Memory B cell (primary cell): Measurements from ENCODE around the gene ASIC3.
"Not testable (repeated sequence)": the region's sequence is repeated elsewhere in the genome, so short reads cannot be mapped to it uniquely, and the experiment has no call there.

Source experiments
- ATAC-seq: fragments of 150-1000 bp; cut with Tn5 transposase; 2 replicates; pipeline ENCODE4 v1.10.0; 2021; ENCODE audit warnings: low read depth, mild to moderate bottlenecking, moderate library complexity
- DNase-seq, 2 donors: peaks; one replicate each; pipeline ENCODE4 v3.0.0; 2022; ENCODE audit warnings: low spot score in 2 of 2
- H3K27ac Mint-ChIP-seq: one replicate; pipeline ENCODE4 v1.8.0; 2022; ENCODE audit warnings: mild to moderate bottlenecking, moderate library complexity, mixed read lengths
- H3K27me3 Mint-ChIP-seq: one replicate; pipeline ENCODE4 v1.8.0; 2022; ENCODE audit warnings: mixed read lengths
- H3K36me3 Mint-ChIP-seq: one replicate; pipeline ENCODE4 v1.8.0; 2022; ENCODE audit warnings: mild to moderate bottlenecking, mixed read lengths
- H3K4me1 Mint-ChIP-seq: one replicate; pipeline ENCODE4 v1.8.0; 2022; ENCODE audit warnings: mixed read lengths
- H3K4me3 Mint-ChIP-seq: one replicate; pipeline ENCODE4 v1.8.0; 2022; ENCODE audit warnings: mild to moderate bottlenecking, moderate library complexity, mixed read lengths
- H3K9me3 Mint-ChIP-seq: one replicate; pipeline ENCODE4 v1.8.0; 2022; ENCODE audit warnings: mixed read lengths

The ASIC3 gene

DNA sequence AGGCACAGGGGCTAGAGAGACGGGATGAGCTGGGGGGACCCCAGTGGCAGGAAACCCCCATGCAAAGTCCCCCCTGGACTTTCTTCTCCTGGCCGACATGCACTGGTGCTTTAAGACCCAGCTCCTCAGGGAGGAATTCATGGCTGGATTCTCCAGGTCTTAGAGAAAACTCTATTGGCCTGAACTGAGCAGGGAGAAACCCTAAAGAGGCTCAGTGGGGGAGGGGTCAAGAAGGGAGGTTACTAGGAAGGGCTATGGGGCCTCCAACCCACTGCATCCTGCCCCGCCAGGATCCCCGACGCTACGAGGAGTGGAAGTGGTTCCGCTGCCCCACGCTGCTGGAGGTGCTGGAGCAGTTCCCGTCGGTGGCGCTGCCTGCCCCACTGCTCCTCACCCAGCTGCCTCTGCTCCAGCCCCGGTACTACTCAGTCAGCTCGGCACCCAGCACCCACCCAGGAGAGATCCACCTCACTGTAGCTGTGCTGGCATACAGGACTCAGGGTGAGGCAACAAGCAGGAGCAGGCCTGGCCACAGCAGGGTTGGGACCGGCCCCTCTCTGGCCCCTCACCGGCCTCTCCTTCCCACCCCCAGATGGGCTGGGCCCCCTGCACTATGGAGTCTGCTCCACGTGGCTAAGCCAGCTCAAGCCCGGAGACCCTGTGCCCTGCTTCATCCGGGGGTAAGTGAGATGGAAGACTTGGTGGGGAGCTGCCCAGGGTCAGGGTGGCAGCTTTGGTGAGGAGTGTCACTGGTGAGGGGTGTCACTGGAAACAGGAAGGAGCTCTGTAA, 37.8 kb upstream of the ASIC3 start:
- no peak for ATAC-seq
- H3K27ac Mint-ChIP-seq: peak overlapping the region; percentile 48
- no peaks in the 10 kb centered on the region for H3K36me3 Mint-ChIP-seq
- H3K4me1 Mint-ChIP-seq: peaks cover 25% of the 10 kb centered on the region
- H3K4me3 Mint-ChIP-seq: no peak overlapping the region
- no peaks in the 10 kb centered on the region for H3K9me3 Mint-ChIP-seq
- no peak for DNase-seq
- peaks cover 2% of the 10 kb centered on the region for H3K27me3 Mint-ChIP-seq

DNA sequence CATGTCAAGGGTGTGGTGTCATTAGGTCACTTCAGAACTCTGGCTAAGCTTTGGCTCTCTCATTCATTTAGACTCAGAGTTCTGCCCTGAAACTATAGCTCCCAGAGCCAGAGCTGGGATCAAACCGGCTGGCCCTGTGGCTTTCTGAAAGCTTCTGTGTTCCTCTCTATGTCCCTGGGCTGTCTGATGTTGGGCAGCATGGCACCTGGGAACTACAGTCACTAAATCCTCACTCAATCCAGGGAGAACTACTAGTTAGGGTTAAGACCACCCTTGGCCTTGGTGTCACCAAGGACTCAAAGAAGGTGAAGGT, 37.3 kb upstream of the ASIC3 start:
- Mint-ChIP-seq H3K27me3 (peaks cover 2% of the 10 kb centered on the region), H3K27ac (peak overlapping the region; percentile 48), H3K4me1 (peaks cover 25% of the 10 kb centered on the region), H3K36me3 (no peaks in the 10 kb centered on the region), H3K4me3 (no peak overlapping the region), H3K9me3 (no peaks in the 10 kb centered on the region)
- ATAC-seq: no peak
- DNase-seq: no peak

- not testable (repeated sequence) for H3K27me3 Mint-ChIP-seq, H3K9me3 Mint-ChIP-seq, H3K27ac Mint-ChIP-seq, H3K36me3 Mint-ChIP-seq, DNase-seq, H3K4me3 Mint-ChIP-seq, ATAC-seq
- peaks cover 25% of the 10 kb centered on the region for H3K4me1 Mint-ChIP-seq
Observed at GRCh38 chr7:151011616-151012015, 36.7 kb upstream of the ASIC3 start.

DNA sequence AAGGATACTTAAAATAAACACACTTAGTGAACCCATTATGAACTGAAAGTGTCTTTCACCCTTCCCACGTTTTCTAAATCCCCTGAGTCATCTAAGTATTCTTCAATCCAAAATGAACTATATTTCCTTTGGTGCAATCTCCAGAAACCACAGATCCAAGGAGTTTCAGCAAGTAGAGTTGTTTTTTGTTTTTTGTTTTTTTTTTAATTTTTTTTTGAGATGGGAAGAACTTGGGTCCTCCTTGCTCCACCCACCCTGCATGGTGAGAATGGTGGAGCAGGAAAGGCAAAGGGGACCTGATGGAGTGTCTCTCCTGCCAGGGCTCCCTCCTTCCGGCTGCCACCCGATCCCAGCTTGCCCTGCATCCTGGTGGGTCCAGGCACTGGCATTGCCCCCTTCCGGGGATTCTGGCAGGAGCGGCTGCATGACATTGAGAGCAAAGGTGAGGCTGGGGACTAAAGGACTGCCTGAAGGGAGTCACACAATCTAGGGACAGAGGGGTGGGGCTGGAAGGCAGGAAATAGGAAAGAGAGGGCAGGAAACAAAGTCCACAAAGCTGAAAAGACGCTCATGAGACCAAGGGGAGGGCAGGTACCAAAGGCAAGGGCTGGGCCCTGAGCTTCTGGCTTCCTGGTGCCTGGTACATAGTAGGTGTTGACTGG, 36.2 kb upstream of the ASIC3 start:
- H3K9me3 Mint-ChIP-seq: no peaks in the 10 kb centered on the region
- no peaks in the 10 kb centered on the region for H3K36me3 Mint-ChIP-seq
- H3K27ac Mint-ChIP-seq: peak overlapping the region; percentile 98
- H3K4me3 Mint-ChIP-seq: peak overlapping the region; percentile 36
- no peak for DNase-seq
- H3K27me3 Mint-ChIP-seq: peaks cover 2% of the 10 kb centered on the region
- no peak for ATAC-seq
- H3K4me1 Mint-ChIP-seq: peaks cover 25% of the 10 kb centered on the region

DNA sequence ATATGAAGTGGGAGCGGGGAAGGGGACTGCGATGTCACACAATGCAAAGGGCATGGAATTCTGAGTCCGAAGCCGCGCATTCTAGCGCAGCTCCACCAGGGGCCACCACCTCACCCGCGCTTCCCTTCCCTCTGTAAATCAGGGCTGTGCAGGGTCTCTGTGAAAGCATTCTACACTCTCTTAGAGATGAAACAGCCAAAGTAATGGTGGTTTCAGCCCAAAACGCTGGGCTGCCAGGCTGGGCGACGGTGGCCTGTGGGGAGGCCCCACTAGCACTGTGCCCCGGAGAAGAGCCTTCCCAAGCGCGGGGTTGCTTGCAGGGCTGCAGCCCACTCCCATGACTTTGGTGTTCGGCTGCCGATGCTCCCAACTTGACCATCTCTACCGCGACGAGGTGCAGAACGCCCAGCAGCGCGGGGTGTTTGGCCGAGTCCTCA, 35.4 kb upstream of the ASIC3 start:
- H3K27me3 Mint-ChIP-seq: peaks cover 1% of the 10 kb centered on the region
- peaks cover 29% of the 10 kb centered on the region for H3K4me1 Mint-ChIP-seq
- ATAC-seq (peak; percentile 8), DNase-seq (no peak)
- H3K4me3 Mint-ChIP-seq: no peak overlapping the region
- peak overlapping the region; percentile 98 for H3K27ac Mint-ChIP-seq
- no peaks in the 10 kb centered on the region for H3K36me3 Mint-ChIP-seq
- no peaks in the 10 kb centered on the region for H3K9me3 Mint-ChIP-seq

GRCh38 chr7:151013356-151013732, 35.0 kb upstream of the ASIC3 start:
- no peak for ATAC-seq
- DNase-seq: no peak
- H3K36me3 Mint-ChIP-seq: no peaks in the 10 kb centered on the region
- H3K27me3 Mint-ChIP-seq: no peaks in the 10 kb centered on the region
- H3K4me3 Mint-ChIP-seq: peak overlapping the region; percentile 98
- H3K27ac Mint-ChIP-seq: peak overlapping the region; percentile 98
- H3K9me3 Mint-ChIP-seq: no peaks in the 10 kb centered on the region
- H3K4me1 Mint-ChIP-seq: peaks cover 31% of the 10 kb centered on the region

DNA sequence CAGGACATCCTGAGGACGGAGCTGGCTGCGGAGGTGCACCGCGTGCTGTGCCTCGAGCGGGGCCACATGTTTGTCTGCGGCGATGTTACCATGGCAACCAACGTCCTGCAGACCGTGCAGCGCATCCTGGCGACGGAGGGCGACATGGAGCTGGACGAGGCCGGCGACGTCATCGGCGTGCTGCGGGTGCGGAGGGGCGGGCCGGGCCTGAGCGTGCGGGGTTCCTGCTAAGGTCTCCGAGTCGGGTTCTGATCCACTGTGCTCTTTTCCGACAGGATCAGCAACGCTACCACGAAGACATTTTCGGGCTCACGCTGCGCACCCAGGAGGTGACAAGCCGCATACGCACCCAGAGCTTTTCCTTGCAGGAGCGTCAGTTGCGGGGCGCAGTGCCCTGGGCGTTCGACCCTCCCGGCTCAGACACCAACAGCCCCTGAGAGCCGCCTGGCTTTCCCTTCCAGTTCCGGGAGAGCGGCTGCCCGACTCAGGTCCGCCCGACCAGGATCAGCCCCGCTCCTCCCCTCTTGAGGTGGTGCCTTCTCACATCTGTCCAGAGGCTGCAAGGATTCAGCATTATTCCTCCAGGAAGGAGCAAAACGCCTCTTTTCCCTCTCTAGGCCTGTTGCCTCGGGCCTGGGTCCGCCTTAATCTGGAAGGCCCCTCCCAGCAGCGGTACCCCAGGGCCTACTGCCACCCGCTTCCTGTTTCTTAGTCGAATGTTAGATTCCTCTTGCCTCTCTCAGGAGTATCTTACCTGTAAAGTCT, 34.4 kb upstream of the ASIC3 start:
- DNase-seq (peak; percentile 85 to 89), ATAC-seq (peak; percentile 72)
- peaks cover 3% of the 10 kb centered on the region for H3K27me3 Mint-ChIP-seq
- peaks cover 35% of the 10 kb centered on the region for H3K4me1 Mint-ChIP-seq
- no peaks in the 10 kb centered on the region for H3K36me3 Mint-ChIP-seq
- peak overlapping the region; percentile 98 for H3K4me3 Mint-ChIP-seq
- H3K27ac Mint-ChIP-seq: peak overlapping the region; percentile 98
- H3K9me3 Mint-ChIP-seq: no peaks in the 10 kb centered on the region

DNA sequence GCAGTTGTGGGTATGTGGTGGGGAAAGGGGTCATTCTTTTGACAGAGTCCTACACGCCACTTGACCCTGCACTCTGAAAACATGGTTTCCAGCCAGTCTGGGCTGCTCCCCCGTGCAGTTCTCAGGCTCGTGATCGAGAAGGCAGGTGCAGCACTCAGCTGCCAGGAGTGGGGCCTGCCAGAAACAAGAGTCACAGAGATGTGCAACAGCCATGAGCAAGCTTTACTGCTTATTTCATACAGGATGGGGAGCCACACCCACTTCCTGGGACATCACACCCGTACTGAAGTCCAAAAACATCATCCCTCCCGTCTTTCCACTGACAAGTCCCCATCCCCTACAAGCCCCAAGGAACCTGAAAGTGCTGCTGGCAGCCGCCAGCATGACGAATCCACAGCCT, 33.4 kb upstream of the ASIC3 start:
- H3K9me3 Mint-ChIP-seq: no peaks in the 10 kb centered on the region
- ATAC-seq (no peak), DNase-seq (no peak)
- peak overlapping the region; percentile 49 for H3K4me3 Mint-ChIP-seq
- H3K27ac Mint-ChIP-seq: peak overlapping the region; percentile 98
- H3K27me3 Mint-ChIP-seq: peaks cover 6% of the 10 kb centered on the region
- peaks cover 39% of the 10 kb centered on the region for H3K4me1 Mint-ChIP-seq
- H3K36me3 Mint-ChIP-seq: no peaks in the 10 kb centered on the region

- no peaks in the 10 kb centered on the region for H3K36me3 Mint-ChIP-seq
- H3K27ac Mint-ChIP-seq: peak overlapping the region; percentile 98
- ATAC-seq: no peak
- DNase-seq: no peak
- H3K4me3 Mint-ChIP-seq: no peak overlapping the region
- H3K9me3 Mint-ChIP-seq: no peaks in the 10 kb centered on the region
- peaks cover 36% of the 10 kb centered on the region for H3K4me1 Mint-ChIP-seq
- H3K27me3 Mint-ChIP-seq: peaks cover 9% of the 10 kb centered on the region
Observed at GRCh38 chr7:151015967-151016366, 32.4 kb upstream of the ASIC3 start.

GRCh38 chr7:151016505-151016904, 31.8 kb upstream of the ASIC3 start:
- H3K27me3 Mint-ChIP-seq: peaks cover 13% of the 10 kb centered on the region
- H3K36me3 Mint-ChIP-seq: no peaks in the 10 kb centered on the region
- H3K27ac Mint-ChIP-seq: peak overlapping the region; percentile 46
- no peak overlapping the region for H3K4me3 Mint-ChIP-seq
- no peak for DNase-seq
- H3K4me1 Mint-ChIP-seq: peaks cover 34% of the 10 kb centered on the region
- ATAC-seq: no peak
- H3K9me3 Mint-ChIP-seq: no peaks in the 10 kb centered on the region

DNA sequence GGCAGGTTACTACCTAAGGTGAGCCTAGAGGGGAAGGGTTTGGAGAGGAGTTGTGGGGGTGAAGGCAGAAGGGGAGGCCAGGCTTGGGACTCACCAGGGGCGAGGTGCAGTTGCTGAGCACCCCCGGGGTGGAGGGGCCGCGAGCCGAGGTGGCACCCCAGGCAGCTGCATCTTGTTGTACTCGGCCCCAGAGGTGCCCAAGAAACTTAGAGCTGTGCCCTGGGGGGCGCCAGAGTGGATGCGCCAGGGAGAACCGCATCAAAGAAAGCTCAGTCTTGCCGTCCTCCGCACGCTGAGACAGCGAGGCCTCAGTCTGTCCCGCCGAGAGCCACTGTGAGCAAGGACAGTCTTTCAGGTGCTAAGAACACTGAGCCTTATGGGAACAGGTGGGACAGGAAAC, 31.4 kb upstream of the ASIC3 start:
- peaks cover 34% of the 10 kb centered on the region for H3K4me1 Mint-ChIP-seq
- peak overlapping the region; percentile 91 for H3K4me3 Mint-ChIP-seq

DNA sequence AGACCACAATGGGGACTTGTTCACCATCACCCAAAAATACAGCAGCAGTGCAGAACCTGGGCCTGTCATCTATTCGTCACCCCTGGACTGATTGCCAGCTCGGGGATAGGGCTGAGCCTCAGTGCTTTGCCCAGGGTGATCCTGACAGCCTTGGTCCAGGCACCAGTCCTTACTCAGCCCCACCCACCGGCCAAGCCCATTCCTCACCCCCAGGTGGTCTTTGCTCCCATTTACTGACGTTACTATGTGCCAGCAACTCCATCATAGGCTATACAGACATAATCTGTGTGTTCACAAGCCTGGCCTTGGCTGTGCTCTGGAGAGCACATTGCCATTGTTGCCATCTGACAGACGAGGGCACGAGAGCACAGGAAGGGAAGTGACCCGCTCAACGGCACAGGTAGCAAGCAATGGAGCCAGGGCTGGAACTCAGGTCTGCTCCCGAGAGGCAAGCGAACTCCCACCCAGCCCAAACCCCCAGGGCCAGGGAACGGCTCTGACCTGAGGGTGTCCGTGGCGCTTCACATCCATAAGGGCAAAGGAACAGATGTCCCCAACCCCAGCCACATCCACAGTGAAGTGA, 30.9 kb upstream of the ASIC3 start:
- Mint-ChIP-seq H3K27ac (peak overlapping the region; percentile 92), H3K9me3 (no peaks in the 10 kb centered on the region), H3K4me1 (peaks cover 33% of the 10 kb centered on the region), H3K36me3 (no peaks in the 10 kb centered on the region), H3K4me3 (peak overlapping the region; percentile 91), H3K27me3 (peaks cover 13% of the 10 kb centered on the region)
- DNase-seq: no peak
- ATAC-seq: no peak

More for the DNA sequence above, 31.4 kb upstream of the ASIC3 start:
- Mint-ChIP-seq H3K27ac (peak overlapping the region; percentile 46), H3K36me3 (no peaks in the 10 kb centered on the region), H3K9me3 (no peaks in the 10 kb centered on the region), H3K27me3 (peaks cover 13% of the 10 kb centered on the region)
- ATAC-seq (no peak), DNase-seq (no peak)

DNA sequence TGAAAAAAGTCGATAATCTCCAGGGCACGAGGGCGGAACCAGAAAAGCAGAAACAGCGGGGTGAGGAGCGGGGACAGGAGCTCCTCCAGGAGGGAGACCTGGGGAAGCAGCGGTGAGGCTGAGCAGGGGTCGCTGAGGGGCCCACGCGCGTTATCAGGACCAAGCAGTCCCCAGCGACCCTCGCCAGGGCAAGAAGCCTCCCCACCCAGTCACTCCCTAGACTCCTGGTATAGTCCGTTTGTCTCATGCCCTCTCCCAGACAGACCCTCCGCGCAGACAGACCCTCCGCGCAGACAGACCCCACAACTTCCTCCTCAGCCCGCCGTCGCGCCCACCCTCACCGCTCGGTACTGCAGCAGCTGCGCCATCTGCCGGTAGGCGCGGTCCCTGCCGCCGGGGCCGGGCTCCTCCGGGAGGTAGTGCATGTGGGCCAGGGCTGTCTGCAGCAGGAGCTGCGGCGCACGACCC, 30.3 kb upstream of the ASIC3 start:
- no peaks in the 10 kb centered on the region for H3K36me3 Mint-ChIP-seq
- H3K4me1 Mint-ChIP-seq: peaks cover 30% of the 10 kb centered on the region
- peak overlapping the region; percentile 92 for H3K27ac Mint-ChIP-seq
- DNase-seq (peak; percentile 74 to 91), ATAC-seq (peak; percentile 50)
- H3K27me3 Mint-ChIP-seq: peaks cover 15% of the 10 kb centered on the region
- no peaks in the 10 kb centered on the region for H3K9me3 Mint-ChIP-seq
- H3K4me3 Mint-ChIP-seq: peak overlapping the region; percentile 91
